A549 (cell line): ENCODE data around the gene ETV3. TPM values are rescaled to one million over a fixed set of nuclear protein-coding genes. Genes with fewer than 3 reads are reported as not detected.
A peak's percentile ranks its signal among the peaks of the same experiment; 100 is the strongest.

Experiments used
- ATAC-seq, 2 experiments: fragments of 200-7000 bp in 1 of 2; fragments of >200 bp in 1 of 2; cut with Nextera tagmentation in 1 of 2; cut with Tn5 transposase in 1 of 2; 3 replicates each; pipeline versions ENCODE4 v1.8.0 to v1.9.1; 2018 to 2020; ENCODE audit warnings: mild to moderate bottlenecking in 1 of 2, moderate library complexity in 1 of 2
- CTCF ChIA-PET: fragments of 300-600 bp; sonication (Branson Sonifier 250); formaldehyde crosslinking; extraction: SDS; loops from one replicate; lab custom pipeline; 2021; ENCODE audit warnings: antibody characterized with exemption, inconsistent platforms; lab: Yijun Ruan, JAX
- POLR2A ChIA-PET: fragments of 350-600 bp; formaldehyde crosslinking; extraction: SDS; loops from one replicate; lab custom pipeline; 2021; ENCODE audit warnings: antibody characterized with exemption, inconsistent platforms; lab: Yijun Ruan, JAX
- DNase-seq, 2 experiments: peaks; one replicate each; pipeline versions ENCODE4 v3.0.0 to v3.0.0-alpha.2; 2011 to 2016; ENCODE audit warnings: low read depth in 1 of 2, low spot score in 1 of 2
- FAIRE-seq: peaks from 2 replicates; lab custom pipeline; 2011; peaks lifted over from hg19 to GRCh38; lab: Jason Lieb, UNC
- H3K27ac ChIP-seq, 2 experiments: fragments of >200 bp; sonication (Bioruptor Twin); formaldehyde crosslinking; 3 replicates each; pipeline ENCODE4 v1.5.1; 2016 to 2017
- H3K4me1 ChIP-seq: fragments of >200 bp; sonication (Bioruptor Twin); formaldehyde crosslinking; 3 replicates; pipeline ENCODE4 v1.6.1; 2016
- H3K4me2 ChIP-seq: fragments of >200 bp; sonication (Bioruptor Twin); formaldehyde crosslinking; 3 replicates; pipeline ENCODE4 v1.6.1; 2016
- H3K4me3 ChIP-seq: fragments of >200 bp; sonication (Bioruptor Twin); formaldehyde crosslinking; 3 replicates; pipeline ENCODE4 v1.5.1; 2016
- H3K9me3 ChIP-seq: fragments of >200 bp; sonication (Bioruptor Twin); formaldehyde crosslinking; 3 replicates; pipeline ENCODE4 v1.6.1; 2016
- BHLHE40 ChIP-seq: IDR thresholded peaks from 2 replicates; pipeline ENCODE4 v1.6.1; 2012; ENCODE audit warnings: low read depth, low read length, inconsistent platforms
- CBX8 ChIP-seq: fragments of 200-600 bp; sonication (generic); IDR thresholded peaks from 2 replicates; pipeline ENCODE4 v1.6.1; 2016
- CHD4 ChIP-seq: fragments of 200-600 bp; sonication (generic); IDR thresholded peaks from 2 replicates; pipeline ENCODE4 v1.6.1; 2016; ENCODE audit warnings: antibody characterized with exemption, mild to moderate bottlenecking, borderline replicate concordance
- E2F6 ChIP-seq: IDR thresholded peaks from 2 replicates; pipeline ENCODE4 v1.6.1; 2012; ENCODE audit warnings: low read depth, borderline replicate concordance
- EP300 ChIP-seq, 2 experiments: fragments of >200 bp; sonication (Bioruptor Twin); formaldehyde crosslinking; IDR thresholded peaks; 2 replicates in 1 of 2; 3 replicates in 1 of 2; pipeline ENCODE4 v1.6.1; 2016 to 2017
- ESRRA ChIP-seq: fragments of 150-350 bp; IDR thresholded peaks from 2 replicates; pipeline ENCODE4 v1.6.1; 2014; ENCODE audit warnings: mild to moderate bottlenecking, low read length, borderline replicate concordance
- FOSL2 ChIP-seq, 2 experiments: fragments of 450-650 bp in 1 of 2; fragments of >200 bp in 1 of 2; sonication (Bioruptor Twin) in 1 of 2; formaldehyde crosslinking; IDR thresholded peaks; 2 replicates each; pipeline versions ENCODE4 v1.5.0 to v1.6.1; 2016 to 2020; ENCODE audit warnings: mild to moderate bottlenecking in 1 of 2, moderate library complexity in 1 of 2
- HDAC2 ChIP-seq: fragments of 200-600 bp; sonication (generic); IDR thresholded peaks from 2 replicates; pipeline ENCODE4 v1.6.1; 2016
- HEYL ChIP-seq: fragments of 250-450 bp; sonication (Bioruptor Pico); IDR thresholded peaks from 2 replicates; pipeline ENCODE4 v1.8.0; 2021; ENCODE audit warnings: mild to moderate bottlenecking, moderate library complexity
- HOXB13 ChIP-seq: fragments of 250-450 bp; sonication (Bioruptor Pico); IDR thresholded peaks from 2 replicates; pipeline ENCODE4 v1.5.0; 2020; ENCODE audit warnings: low read depth, mild to moderate bottlenecking, moderate library complexity
- HOXB5 ChIP-seq: fragments of 250-450 bp; sonication (Bioruptor Pico); IDR thresholded peaks from 2 replicates; pipeline ENCODE4 v1.5.0; 2020; ENCODE audit warnings: mild to moderate bottlenecking, moderate library complexity
- MAFK ChIP-seq: fragments of 450-650 bp; IDR thresholded peaks from 2 replicates; pipeline ENCODE4 v1.6.1; 2014; ENCODE audit not compliant: partially characterized antibody
- MAZ ChIP-seq: fragments of 150-350 bp; IDR thresholded peaks from 2 replicates; pipeline ENCODE4 v1.6.1; 2014; ENCODE audit warnings: antibody characterized with exemption, low read depth, low read length, borderline replicate concordance
- NFE2L2 ChIP-seq: fragments of 150-350 bp; conservative IDR thresholded peaks from 2 replicates; pipeline ENCODE4 v1.6.1; 2014; ENCODE audit warnings: low read length
- NPAS2 ChIP-seq: fragments of 250-450 bp; sonication (Bioruptor Pico); IDR thresholded peaks from 2 replicates; pipeline ENCODE4 v1.8.0; 2022; ENCODE audit warnings: mild to moderate bottlenecking, moderate library complexity, borderline replicate concordance
- NR3C1 ChIP-seq: fragments of >200 bp; sonication (Bioruptor Twin); formaldehyde crosslinking; IDR thresholded peaks from 3 replicates; pipeline ENCODE4 v1.6.1; 2017
- PBX3 ChIP-seq: IDR thresholded peaks from 2 replicates; pipeline ENCODE4 v1.6.1; 2012
- PHF8 ChIP-seq: fragments of 200-600 bp; sonication (generic); IDR thresholded peaks from 2 replicates; pipeline ENCODE4 v1.6.1; 2016; ENCODE audit warnings: low read depth, mild to moderate bottlenecking, antibody characterized with exemption, moderate library complexity, borderline replicate concordance
- POLR2A ChIP-seq: IDR thresholded peaks from 2 replicates; pipeline ENCODE4 v1.6.1; 2012; ENCODE audit warnings: mild to moderate bottlenecking, low read length
- RAD21 ChIP-seq, 2 experiments: fragments of >200 bp in 1 of 2; sonication (Bioruptor Twin) in 1 of 2; formaldehyde crosslinking in 1 of 2; IDR thresholded peaks in 1 of 2; conservative IDR thresholded peaks in 1 of 2; 2 replicates in 1 of 2; 3 replicates in 1 of 2; pipeline ENCODE4 v1.6.1; 2012 to 2018; ENCODE audit warnings: inconsistent platforms in 1 of 2
- RARB ChIP-seq: fragments of 250-450 bp; sonication (Bioruptor Pico); IDR thresholded peaks from 2 replicates; pipeline ENCODE4 v1.8.0; 2021; ENCODE audit warnings: mild to moderate bottlenecking, moderate library complexity
- RFX5 ChIP-seq: fragments of 450-650 bp; IDR thresholded peaks from 2 replicates; pipeline ENCODE4 v1.7.1; 2014; ENCODE audit warnings: antibody characterized with exemption, mild to moderate bottlenecking, moderate library complexity
- SMC3 ChIP-seq: fragments of >200 bp; sonication (Bioruptor Twin); formaldehyde crosslinking; IDR thresholded peaks from 3 replicates; pipeline ENCODE4 v1.6.1; 2018; ENCODE audit warnings: inconsistent platforms
- SREBF2 ChIP-seq: fragments of 450-650 bp; IDR thresholded peaks from 2 replicates; pipeline ENCODE4 v1.6.1; 2014; ENCODE audit warnings: mild to moderate bottlenecking, moderate library complexity
- ZC3H11A ChIP-seq: fragments of 450-650 bp; IDR thresholded peaks from 2 replicates; pipeline ENCODE4 v1.6.1; 2014; ENCODE audit warnings: antibody characterized with exemption, mild to moderate bottlenecking
- ZFP36 ChIP-seq: fragments of 450-650 bp; IDR thresholded peaks from 2 replicates; pipeline ENCODE4 v1.6.1; 2014; ENCODE audit warnings: borderline replicate concordance; ENCODE audit not compliant: partially characterized antibody
- WGBS: methylation state at CpG from one replicate; pipeline ENCODE4 v1.1.6; 2017; ENCODE audit errors: missing lambda C conversion rate; 5-methylcytosine and 5-hydroxymethylcytosine counted together
- polyA plus RNA-seq, 4 experiments: library from polyadenylated mRNA; depleted of rRNA in 3 of 4; stranded (reverse); fragments of >200 nt; fragmentation: RNase III in 1 of 4; extraction: RNeasy Plus Mini Kit Qiagen cat#74134 plus additional on column Dnase treatment in 1 of 4; gene quantifications; 2 replicates in 3 of 4; 3 replicates in 1 of 4; pipeline ENCODE4 v1.2.3, GENCODE V29; 2011 to 2017
- TF ChIP-seq, protein P1 (sequence below): fragments of 250-450 bp; sonication (Bioruptor Pico); IDR thresholded peaks from 2 replicates; pipeline ENCODE4 v1.5.0; 2021; ENCODE audit warnings: mild to moderate bottlenecking, moderate library complexity, borderline replicate concordance

Gene ETV3
- polyA plus RNA-seq, 2 of the 4 experiments (the other 2 are of a cell fraction): 11.1 to 14.5 TPM

DNA sequence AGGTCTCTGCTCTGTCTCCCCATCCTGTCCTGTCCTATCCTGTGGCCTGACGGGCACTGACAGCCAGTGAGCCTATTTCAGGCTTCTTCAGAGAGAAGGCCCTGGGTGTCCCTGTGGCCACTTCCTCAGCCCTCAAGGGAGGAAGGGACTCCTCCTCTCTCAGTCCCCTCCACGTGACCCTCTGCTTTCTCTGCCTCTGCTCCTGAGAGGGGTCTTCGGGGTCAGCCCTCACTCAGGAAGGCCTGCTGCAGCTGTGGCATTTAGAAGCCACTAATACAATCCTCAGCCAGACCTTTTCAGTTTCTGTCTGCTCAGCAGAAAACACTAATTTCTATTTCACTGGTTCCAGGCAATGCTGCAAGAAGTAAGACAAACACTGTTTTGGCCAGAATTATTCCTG is 43.6 kb upstream of the ETV3 start:
- TF ChIP-seq NR3C1: no peak
- TF ChIP-seq MAFK: peak; percentile 92
- Histone ChIP-seq H3K9me3 (no peaks in the 10 kb centered on the region), H3K4me3 (no peak overlapping the region), H3K27ac (no peak overlapping the region), H3K4me1 (no peaks in the 10 kb centered on the region), H3K4me2 (no peak overlapping the region)
- POLR2A ChIA-PET: no interaction called here
- WGBS: 54% methylated on average over 3 of the region's 3 CpGs
- no peak for DNase-seq
- CTCF ChIA-PET: interaction anchor here (1.2 to 2.4 kb wide), 3 partner anchors 10 to 313 kb away, joined by 3 to 11 read pairs (median 5); no protein-coding TSS in a partner anchor
- no peak for FAIRE-seq
- no peak for ATAC-seq

DNA sequence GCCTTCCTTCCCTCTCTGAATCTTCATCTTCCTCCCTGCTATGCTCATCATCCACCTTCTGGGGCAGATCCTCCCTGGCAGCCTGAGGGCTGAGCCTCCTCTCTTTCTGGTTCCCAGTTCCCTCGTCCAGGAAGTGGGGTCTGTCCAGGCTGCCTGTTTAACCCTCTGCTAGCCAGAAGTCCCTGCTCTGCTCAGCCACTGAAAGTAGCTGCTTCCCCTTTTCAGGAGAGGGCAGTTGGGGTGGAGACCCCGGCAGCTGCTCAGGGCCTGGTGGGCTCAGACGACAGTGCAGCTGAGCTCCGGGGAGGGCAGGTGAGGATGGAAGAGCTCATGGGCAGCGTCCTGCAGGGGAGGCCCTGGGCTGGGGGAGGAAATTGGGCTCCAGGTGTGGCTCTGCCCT is 43.1 kb upstream of the ETV3 start:
- no peak overlapping the region for H3K4me3 ChIP-seq
- POLR2A ChIA-PET: no interaction called here
- FAIRE-seq (no peak), ATAC-seq (no peak), DNase-seq (no peak)
- 25% methylated on average over 5 of the region's 5 CpGs for WGBS
- CTCF ChIA-PET: interaction anchor here (1.2 to 2.4 kb wide), 2 partner anchors 10 to 314 kb away, joined by 3 to 11 read pairs; no protein-coding TSS in a partner anchor
- H3K4me2 ChIP-seq: no peak overlapping the region
- TF ChIP-seq RARB (CRISPR knock-in tag) (no peak), PHF8 (no peak), NPAS2 (no peak), CBX8 (no peak), MAZ (no peak), ZC3H11A (no peak), HDAC2 (no peak), RAD21 (conservative IDR thresholded peaks at IDR 0.05 in 1 of 2, IDR thresholded peaks at IDR 0.05 in 1 of 2) (no peak), PBX3 (no peak), HOXB5 (no peak), POLR2A (no peak), SREBF2 (no peak), CHD4 (no peak), NFE2L2 (no peak), SMC3 (no peak), ESRRA (no peak)
- no peaks in the 10 kb centered on the region for H3K9me3 ChIP-seq
- no peaks in the 10 kb centered on the region for H3K4me1 ChIP-seq
- no peak overlapping the region for H3K27ac ChIP-seq

- ATAC-seq (no peak), FAIRE-seq (no peak), DNase-seq (no peak)
- Histone ChIP-seq H3K27ac (no peak overlapping the region), H3K4me1 (no peaks in the 10 kb centered on the region), H3K4me3 (no peak overlapping the region), H3K9me3 (no peaks in the 10 kb centered on the region), H3K4me2 (no peak overlapping the region)
- WGBS: 29% methylated on average over 3 of the region's 3 CpGs
- ChIA-PET CTCF (interaction anchor here (1.7 kb wide), 1 partner anchor 89 kb away, joined by 6 read pairs; no protein-coding TSS in a partner anchor), POLR2A (no interaction called here)
- TF ChIP-seq, protein P1, sequence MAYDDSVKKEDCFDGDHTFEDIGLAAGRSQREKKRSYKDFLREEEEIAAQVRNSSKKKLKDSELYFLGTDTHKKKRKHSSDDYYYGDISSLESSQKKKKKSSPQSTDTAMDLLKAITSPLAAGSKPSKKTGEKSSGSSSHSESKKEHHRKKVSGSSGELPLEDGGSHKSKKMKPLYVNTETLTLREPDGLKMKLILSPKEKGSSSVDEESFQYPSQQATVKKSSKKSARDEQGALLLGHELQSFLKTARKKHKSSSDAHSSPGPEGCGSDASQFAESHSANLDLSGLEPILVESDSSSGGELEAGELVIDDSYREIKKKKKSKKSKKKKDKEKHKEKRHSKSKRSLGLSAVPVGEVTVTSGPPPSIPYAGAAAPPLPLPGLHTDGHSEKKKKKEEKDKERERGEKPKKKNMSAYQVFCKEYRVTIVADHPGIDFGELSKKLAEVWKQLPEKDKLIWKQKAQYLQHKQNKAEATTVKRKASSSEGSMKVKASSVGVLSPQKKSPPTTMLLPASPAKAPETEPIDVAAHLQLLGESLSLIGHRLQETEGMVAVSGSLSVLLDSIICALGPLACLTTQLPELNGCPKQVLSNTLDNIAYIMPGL (CRISPR knock-in tag): no peak
- TF ChIP-seq PBX3 (no peak), POLR2A (no peak), NPAS2 (no peak), RFX5 (no peak), HEYL (CRISPR knock-in tag) (no peak), SMC3 (no peak), ZFP36 (no peak), SREBF2 (no peak), HOXB5 (no peak), ESRRA (no peak), HDAC2 (no peak), NR3C1 (no peak), E2F6 (no peak), HOXB13 (no peak), BHLHE40 (no peak), EP300 (IDR thresholded peaks at IDR 0.05) (no peak), FOSL2 (IDR thresholded peaks at IDR 0.05) (no peak), FOSL2 (CRISPR knock-in tag; IDR thresholded peaks at IDR 0.05) (no peak)
Measured at GRCh38 chr1:157178490-157178889, 40.3 kb upstream of the ETV3 start.
